ENCODE measurements around the gene GMDS. TPM values are rescaled to one million over a fixed set of nuclear protein-coding genes. Genes with fewer than 3 reads are reported as not detected.

GMDS gene
- total RNA-seq, 1 donor from 2014 or later = 19.9 TPM

DNA sequence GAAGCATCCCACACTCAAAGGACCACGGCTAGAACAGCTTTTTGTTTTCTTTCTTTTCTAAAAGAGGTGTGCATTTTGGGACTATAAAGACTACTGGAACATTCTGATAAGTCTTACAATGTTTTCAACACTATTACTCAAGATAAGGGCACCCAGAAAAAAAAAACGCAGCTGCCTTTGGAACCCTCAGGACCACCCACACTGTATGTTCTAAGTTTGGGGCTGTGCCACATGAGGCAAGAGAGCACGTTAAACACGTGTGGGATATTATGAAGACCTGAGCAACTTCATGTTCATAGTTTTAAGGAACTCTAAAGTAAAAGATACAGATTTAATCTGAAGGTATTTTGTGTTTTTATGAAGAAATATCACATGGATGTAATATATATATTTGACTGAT is 431.1 kb downstream of the GMDS start:
- H3K27ac ChIP-seq = peak overlapping the region; percentile 12 to 44
- H3K4me1 ChIP-seq = peaks cover 0 to 6% of the 10 kb centered on the region in 2 donors
- intact Hi-C loops (cut with DNase I) = no loop called here
- no peaks in the 10 kb centered on the region for H3K9me3 ChIP-seq
- no peaks in the 10 kb centered on the region for H3K36me3 ChIP-seq
- TF ChIP-seq CTCF (IDR thresholded peaks at IDR 0.05) = no peak
- peak overlapping the region in 1 of 2 donors; percentile 49 for H3K4me3 ChIP-seq
- no peaks in the 10 kb centered on the region for H3K27me3 ChIP-seq
- no peak for DNase-seq (ENCODE audit: low spot score in 2 of 2)

DNA sequence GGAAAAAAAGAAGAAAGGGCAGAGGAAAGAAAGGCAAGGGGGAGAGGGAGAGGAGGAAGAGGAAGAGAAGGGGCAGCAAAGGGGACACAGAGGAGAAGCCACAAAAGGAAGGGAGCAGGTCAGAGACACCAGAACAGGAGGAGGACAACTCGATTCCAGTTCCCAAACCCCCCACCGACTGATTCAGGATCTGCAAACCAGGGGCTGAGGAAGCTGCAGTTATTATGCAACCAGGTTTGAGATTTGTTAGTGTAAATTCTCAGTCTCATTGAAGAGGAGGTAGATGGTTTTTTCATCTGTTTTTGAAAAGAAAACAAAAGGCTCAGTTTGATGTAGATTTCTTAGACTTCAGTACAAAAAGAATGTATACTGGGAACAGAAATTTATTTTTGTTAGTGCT is 432.9 kb downstream of the GMDS start:
- intact Hi-C loops (cut with DNase I) = no loop called here
- no peaks in the 10 kb centered on the region for H3K36me3 ChIP-seq
- H3K27ac ChIP-seq = no peak overlapping the region
- H3K9me3 ChIP-seq = no peaks in the 10 kb centered on the region
- DNase-seq (ENCODE audit: low spot score in 2 of 2) = no peak
- no peaks in the 10 kb centered on the region for H3K27me3 ChIP-seq
- no peak overlapping the region for H3K4me3 ChIP-seq
- no peak for TF ChIP-seq CTCF (IDR thresholded peaks at IDR 0.05)
- peaks cover 0 to under 1% of the 10 kb centered on the region in 2 donors for H3K4me1 ChIP-seq

- intact Hi-C loops (cut with DNase I) = no loop called here
- no peak overlapping the region for H3K27ac ChIP-seq
Observed at GRCh38 chr6:1812034-1812433, 433.4 kb downstream of the GMDS start.

DNA sequence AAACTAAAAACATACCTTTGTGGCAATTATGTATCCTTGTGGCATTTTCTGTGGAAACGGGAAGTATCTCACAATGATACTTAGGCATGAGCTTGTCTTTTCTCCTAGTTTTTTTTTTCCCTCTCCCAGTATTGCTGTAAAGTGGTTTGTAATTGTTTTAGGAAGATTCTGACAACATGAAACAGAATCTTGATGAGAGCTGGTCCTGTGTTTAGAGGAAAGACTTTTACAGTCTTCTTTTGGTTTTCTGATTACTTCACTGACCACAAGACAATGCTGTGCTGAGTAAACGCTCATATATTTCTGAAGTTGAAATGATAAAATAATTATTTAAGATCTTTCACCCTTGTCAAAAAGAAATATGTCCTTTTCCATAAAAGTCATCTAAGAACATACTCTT is 434.5 kb downstream of the GMDS start:
- intact Hi-C loops (cut with DNase I) = no loop called here
- Histone ChIP-seq H3K36me3 (no peaks in the 10 kb centered on the region), H3K9me3 (no peaks in the 10 kb centered on the region), H3K4me1 (no peaks in the 10 kb centered on the region), H3K4me3 (no peak overlapping the region), H3K27me3 (no peaks in the 10 kb centered on the region), H3K27ac (no peak overlapping the region)
- DNase-seq (ENCODE audit: low spot score in 2 of 2) = no peak
- no peak for TF ChIP-seq CTCF (IDR thresholded peaks at IDR 0.05)

More at GRCh38 chr6:1812034-1812433, 433.4 kb downstream of the GMDS start:
- no peaks in the 10 kb centered on the region for H3K4me1 ChIP-seq
- DNase-seq (ENCODE audit: low spot score in 2 of 2) = no peak
- TF ChIP-seq CTCF (IDR thresholded peaks at IDR 0.05) = no peak
- no peaks in the 10 kb centered on the region for H3K36me3 ChIP-seq
- H3K27me3 ChIP-seq = no peaks in the 10 kb centered on the region
- no peak overlapping the region for H3K4me3 ChIP-seq
- H3K9me3 ChIP-seq = no peaks in the 10 kb centered on the region

DNA sequence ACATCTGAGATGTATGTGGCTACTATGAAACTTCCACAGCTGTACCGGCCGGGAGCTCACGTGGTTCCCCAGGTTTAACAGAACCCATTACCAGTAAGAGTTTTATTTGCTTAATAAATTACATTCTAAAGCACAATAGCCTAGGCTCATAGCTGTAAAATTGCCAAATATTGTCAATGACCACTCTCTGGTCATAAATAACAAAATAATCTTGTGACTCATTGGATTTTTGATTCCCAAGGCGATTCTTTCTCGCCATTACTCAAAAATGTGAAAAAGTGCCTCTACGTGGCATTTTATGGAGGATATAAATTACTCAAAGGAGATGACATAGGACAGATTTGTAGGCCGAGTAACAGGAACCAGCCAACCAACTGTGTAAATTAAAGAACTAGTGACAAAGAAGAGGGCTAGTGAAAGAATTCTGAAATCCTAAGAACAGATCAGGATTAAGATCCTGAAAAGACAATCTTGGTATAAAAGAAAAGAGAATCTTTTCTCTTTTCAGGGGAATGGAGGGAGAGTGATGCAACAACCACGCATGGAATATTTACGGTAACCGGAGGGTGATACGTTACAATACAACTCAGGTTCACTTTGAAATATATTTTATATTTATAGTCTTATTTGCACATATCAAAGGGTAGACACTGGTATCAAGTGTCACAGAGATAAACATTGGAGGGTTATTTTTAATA is 436.0 kb downstream of the GMDS start:
- no peak for DNase-seq (ENCODE audit: low spot score in 2 of 2)

More for the DNA sequence above, 436.0 kb downstream of the GMDS start:
- H3K27me3 ChIP-seq = no peaks in the 10 kb centered on the region
- intact Hi-C loops (cut with DNase I) = no loop called here
- H3K9me3 ChIP-seq = no peaks in the 10 kb centered on the region
- no peaks in the 10 kb centered on the region for H3K36me3 ChIP-seq
- no peak overlapping the region for H3K27ac ChIP-seq
- H3K4me3 ChIP-seq = no peak overlapping the region
- no peaks in the 10 kb centered on the region for H3K4me1 ChIP-seq
- no peak for TF ChIP-seq CTCF (IDR thresholded peaks at IDR 0.05)
